ENCODE measurements around the gene HAUS5. TPM values are rescaled to one million over a fixed set of nuclear protein-coding genes. Genes with fewer than 3 reads are reported as not detected.
A peak's percentile ranks its signal among the peaks of the same experiment; 100 is the strongest.

The HAUS5 gene
- total RNA-seq, 6 experiments from 2014 or later = 3.7 to 6.1 (median 4.4) TPM

DNA sequence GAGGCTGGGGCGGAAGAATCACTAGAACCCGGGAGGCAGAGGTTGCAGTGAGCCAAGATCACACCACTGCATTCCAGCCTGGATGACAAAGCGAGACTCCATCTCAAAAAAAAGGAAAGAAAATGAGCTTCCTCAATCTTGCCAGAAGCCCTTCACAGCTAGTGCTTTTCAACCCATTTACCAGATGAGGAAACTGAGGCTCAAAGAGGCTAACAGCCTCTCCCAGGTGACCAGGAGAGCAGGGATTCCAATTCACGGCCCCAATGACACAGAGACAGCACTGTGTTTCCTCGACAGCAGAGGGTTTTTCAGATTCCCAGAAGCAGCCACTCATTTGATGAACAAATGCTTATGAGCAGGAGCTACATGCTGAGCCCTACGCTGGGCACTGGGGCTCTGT, 57.0 kb downstream of the HAUS5 start:
- peaks cover 0 to 5% (median 0%) of the 10 kb centered on the region in 4 donors for H3K4me1 ChIP-seq
- H3K4me3 ChIP-seq = no peak overlapping the region
- no peak for TF ChIP-seq POLR2A (IDR thresholded peaks at IDR 0.05)
- TF ChIP-seq, protein P1, sequence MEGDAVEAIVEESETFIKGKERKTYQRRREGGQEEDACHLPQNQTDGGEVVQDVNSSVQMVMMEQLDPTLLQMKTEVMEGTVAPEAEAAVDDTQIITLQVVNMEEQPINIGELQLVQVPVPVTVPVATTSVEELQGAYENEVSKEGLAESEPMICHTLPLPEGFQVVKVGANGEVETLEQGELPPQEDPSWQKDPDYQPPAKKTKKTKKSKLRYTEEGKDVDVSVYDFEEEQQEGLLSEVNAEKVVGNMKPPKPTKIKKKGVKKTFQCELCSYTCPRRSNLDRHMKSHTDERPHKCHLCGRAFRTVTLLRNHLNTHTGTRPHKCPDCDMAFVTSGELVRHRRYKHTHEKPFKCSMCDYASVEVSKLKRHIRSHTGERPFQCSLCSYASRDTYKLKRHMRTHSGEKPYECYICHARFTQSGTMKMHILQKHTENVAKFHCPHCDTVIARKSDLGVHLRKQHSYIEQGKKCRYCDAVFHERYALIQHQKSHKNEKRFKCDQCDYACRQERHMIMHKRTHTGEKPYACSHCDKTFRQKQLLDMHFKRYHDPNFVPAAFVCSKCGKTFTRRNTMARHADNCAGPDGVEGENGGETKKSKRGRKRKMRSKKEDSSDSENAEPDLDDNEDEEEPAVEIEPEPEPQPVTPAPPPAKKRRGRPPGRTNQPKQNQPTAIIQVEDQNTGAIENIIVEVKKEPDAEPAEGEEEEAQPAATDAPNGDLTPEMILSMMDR (IDR thresholded peaks at IDR 0.05) = no peak
- H3K27ac ChIP-seq = no peak overlapping the region
- ATAC-seq (no peak), DNase-seq (no peak)
- no peaks in the 10 kb centered on the region for H3K36me3 ChIP-seq
- WGBS (ENCODE audit: insufficient coverage, low coverage, low lambda C conversion rate, missing lambda C conversion rate) = 78% methylated on average over 4 of the region's 6 CpGs
- intact Hi-C loops (cut with DNase I) = no loop called here
- H3K27me3 ChIP-seq = no peaks in the 10 kb centered on the region
- no peaks in the 10 kb centered on the region for H3K9me3 ChIP-seq

DNA sequence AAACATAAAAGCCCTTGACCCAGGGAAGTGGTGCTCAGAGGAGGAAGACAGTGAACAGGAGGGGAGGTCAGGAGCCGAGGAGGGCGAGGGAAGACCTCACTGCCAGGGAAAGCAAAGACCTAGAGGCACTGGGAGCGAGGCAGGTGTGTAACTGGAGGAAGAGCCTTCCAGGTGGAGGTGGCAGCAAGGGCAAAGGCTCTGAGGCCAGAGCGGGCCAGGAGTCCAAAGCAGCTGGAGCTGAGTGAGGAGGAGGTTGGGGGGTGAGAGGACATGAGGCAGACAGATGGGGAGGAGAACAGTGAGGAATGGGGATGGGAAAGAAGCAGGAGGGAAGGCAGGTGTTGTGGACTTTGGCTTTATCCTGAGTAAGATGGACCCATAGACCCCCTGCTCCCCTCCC, 57.4 kb downstream of the HAUS5 start:
- no peak for TF ChIP-seq POLR2A (IDR thresholded peaks at IDR 0.05)
- H3K4me3 ChIP-seq = no peak overlapping the region
- intact Hi-C loops (cut with DNase I) = no loop called here
- no peaks in the 10 kb centered on the region for H3K27me3 ChIP-seq
- no peaks in the 10 kb centered on the region for H3K9me3 ChIP-seq
- H3K27ac ChIP-seq = no peak overlapping the region
- DNase-seq = no peak
- H3K4me1 ChIP-seq = peaks cover 0 to 5% (median 0%) of the 10 kb centered on the region in 4 donors
- no peak for ATAC-seq
- H3K36me3 ChIP-seq = no peaks in the 10 kb centered on the region
- WGBS (ENCODE audit: insufficient coverage, low coverage, low lambda C conversion rate, missing lambda C conversion rate) = 51% methylated on average over 4 of the region's 4 CpGs

DNA sequence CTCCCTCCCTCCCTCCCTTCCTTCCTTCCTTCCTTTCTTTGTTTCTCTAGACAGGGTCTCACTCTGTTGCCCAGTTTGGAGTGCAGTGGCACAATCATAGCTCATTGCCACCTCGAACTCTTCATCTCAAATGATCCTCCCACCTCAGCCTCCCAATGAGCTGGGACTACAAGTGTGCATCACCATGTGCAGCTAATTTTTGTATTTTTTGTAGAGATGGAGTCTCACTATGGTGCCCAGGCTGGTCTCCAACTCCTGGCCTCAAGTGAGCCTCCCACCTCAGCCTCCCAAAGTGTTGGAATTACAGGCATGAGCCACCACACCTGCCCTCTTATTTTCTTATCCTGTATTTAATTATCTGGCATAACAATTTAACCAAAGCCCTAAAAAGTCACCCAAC, 58.2 kb downstream of the HAUS5 start:
- no peaks in the 10 kb centered on the region for H3K27me3 ChIP-seq
- no peak overlapping the region for H3K27ac ChIP-seq
- H3K9me3 ChIP-seq = no peaks in the 10 kb centered on the region
- H3K4me3 ChIP-seq = no peak overlapping the region
- no peak for ATAC-seq
- no peaks in the 10 kb centered on the region for H3K36me3 ChIP-seq
- 80% methylated on average over 1 of the region's 1 CpG for WGBS (ENCODE audit: insufficient coverage, low coverage, low lambda C conversion rate, missing lambda C conversion rate)
- TF ChIP-seq POLR2A (IDR thresholded peaks at IDR 0.05) = no peak
- TF ChIP-seq, protein P1 (IDR thresholded peaks at IDR 0.05) = no peak
- DNase-seq = no peak
- intact Hi-C loops (cut with DNase I) = no loop called here
- peaks cover 0 to 5% (median 0%) of the 10 kb centered on the region in 4 donors for H3K4me1 ChIP-seq

DNA sequence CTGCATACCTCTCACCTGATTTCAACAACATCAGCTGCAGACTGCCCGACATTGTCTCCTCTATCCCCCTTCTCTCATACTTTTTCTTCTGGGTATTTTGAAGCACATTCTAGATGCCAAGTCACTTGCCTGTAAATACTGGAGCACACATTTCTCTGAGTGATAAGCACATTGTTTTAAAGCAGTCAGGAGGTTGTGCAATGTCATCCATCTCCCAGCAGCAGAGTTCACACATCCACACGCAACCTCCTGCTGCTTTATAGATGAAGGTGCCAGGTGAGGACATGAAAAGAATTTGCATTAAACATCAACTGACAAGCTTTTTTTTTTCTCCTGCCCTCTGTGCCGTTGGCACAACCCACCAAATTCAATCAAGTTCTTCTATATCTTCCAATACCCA, 59.3 kb downstream of the HAUS5 start:
- TF ChIP-seq, protein P1 (IDR thresholded peaks at IDR 0.05) = no peak
- TF ChIP-seq POLR2A (IDR thresholded peaks at IDR 0.05) = no peak
- intact Hi-C loops (cut with DNase I) = no loop called here
- Histone ChIP-seq H3K36me3 (no peaks in the 10 kb centered on the region), H3K9me3 (no peaks in the 10 kb centered on the region), H3K4me1 (peaks cover 0 to 5% (median 0%) of the 10 kb centered on the region in 4 donors), H3K27ac (no peak overlapping the region), H3K27me3 (no peaks in the 10 kb centered on the region), H3K4me3 (no peak overlapping the region)
- WGBS (ENCODE audit: insufficient coverage, low coverage, low lambda C conversion rate, missing lambda C conversion rate) = 11% methylated on average over 3 of the region's 3 CpGs
- DNase-seq (no peak), ATAC-seq (peak in 3 of 4 donors; percentile 31 to 67 (median 65))

DNA sequence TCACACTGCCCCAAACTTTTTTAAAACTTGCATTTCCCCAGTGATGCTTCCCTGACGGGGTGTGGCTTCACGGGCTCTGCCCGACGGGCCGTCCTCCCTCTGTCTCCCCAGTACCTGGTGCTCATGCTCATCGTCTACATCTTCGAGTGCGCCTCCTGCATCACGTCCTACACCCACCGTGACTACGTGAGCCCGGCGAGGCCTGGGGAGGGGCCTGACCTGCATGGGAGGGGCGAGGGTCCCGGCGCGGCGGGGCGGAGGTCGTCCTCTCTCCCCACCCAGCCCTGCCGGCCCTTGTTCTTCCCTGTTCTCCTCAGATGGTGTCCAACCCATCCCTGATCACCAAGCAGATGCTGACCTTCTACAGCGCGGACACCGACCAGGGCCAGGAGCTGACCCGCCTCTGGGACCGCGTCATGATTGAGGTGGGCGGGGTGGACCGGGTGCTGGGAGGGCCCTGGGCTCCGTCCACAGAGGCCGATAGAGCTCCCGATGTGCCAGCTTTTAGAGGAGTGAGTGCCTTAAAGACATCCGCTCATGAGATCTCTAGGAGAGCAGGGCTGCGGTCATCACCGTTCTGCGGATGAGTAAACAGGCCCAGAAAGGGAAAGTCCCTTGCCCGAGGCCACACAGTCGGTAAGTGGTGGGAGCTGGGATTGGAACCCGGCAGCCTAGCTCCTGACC, 60.7 kb downstream of the HAUS5 start:
- H3K27me3 ChIP-seq = no peaks in the 10 kb centered on the region
- ATAC-seq (peak; percentile 67 to 89 (median 70)), DNase-seq (peak in 2 of 3 donors; percentile 55 to 64)

More for the DNA sequence above, 60.7 kb downstream of the HAUS5 start:
- Histone ChIP-seq H3K36me3 (no peaks in the 10 kb centered on the region), H3K9me3 (no peaks in the 10 kb centered on the region), H3K4me1 (peaks cover 0 to 5% (median 0%) of the 10 kb centered on the region in 4 donors), H3K4me3 (peak overlapping the region in 2 of 3 donors; percentile 3 to 19), H3K27ac (no peak overlapping the region)
- intact Hi-C loops (cut with DNase I) = no loop called here
- no peak for TF ChIP-seq POLR2A (IDR thresholded peaks at IDR 0.05)
- TF ChIP-seq, protein P1 (IDR thresholded peaks at IDR 0.05) = no peak
- WGBS (ENCODE audit: insufficient coverage, low coverage, low lambda C conversion rate, missing lambda C conversion rate) = 4% methylated on average over 24 of the region's 39 CpGs

Measured in right lobe of liver (tissue), 6 donors.